Amniotic stem cell (primary cell): ENCODE results near the gene TAOK3.
"Not testable (repeated sequence)": the region's sequence is repeated elsewhere in the genome, so short reads cannot be mapped to it uniquely, and the experiment has no call there.

Experiments used
- DNase-seq: peaks from one replicate; lab custom pipeline; 2025; lab: John Stamatoyannopoulos, UW

The TAOK3 gene

GRCh38 chr12:118299791-118300460 is 72.8 kb downstream of the TAOK3 start:
- no peak for DNase-seq

- DNase-seq: no peak
These were observed 75.4 kb downstream of the TAOK3 start for GRCh38 chr12:118297284-118297683.

DNA sequence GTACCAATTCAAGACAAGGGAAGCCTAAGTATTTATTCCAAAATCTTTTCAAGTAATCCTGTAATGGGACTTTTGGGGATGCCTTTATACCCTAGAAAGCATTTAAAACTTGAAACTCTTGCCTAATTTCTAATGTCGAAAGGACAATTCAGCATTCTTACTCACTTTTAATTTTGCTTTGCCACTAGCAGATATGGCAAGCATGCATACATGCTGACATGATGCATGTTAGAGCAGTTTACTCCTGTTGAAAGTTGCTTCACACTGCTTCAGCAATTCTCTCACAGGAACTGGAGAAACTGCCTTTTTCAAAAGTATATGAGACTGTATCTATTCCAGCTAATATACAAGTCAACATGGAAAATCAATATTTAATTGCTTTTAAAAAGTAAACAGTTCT is 79.9 kb downstream of the TAOK3 start:
- no peak for DNase-seq

DNA sequence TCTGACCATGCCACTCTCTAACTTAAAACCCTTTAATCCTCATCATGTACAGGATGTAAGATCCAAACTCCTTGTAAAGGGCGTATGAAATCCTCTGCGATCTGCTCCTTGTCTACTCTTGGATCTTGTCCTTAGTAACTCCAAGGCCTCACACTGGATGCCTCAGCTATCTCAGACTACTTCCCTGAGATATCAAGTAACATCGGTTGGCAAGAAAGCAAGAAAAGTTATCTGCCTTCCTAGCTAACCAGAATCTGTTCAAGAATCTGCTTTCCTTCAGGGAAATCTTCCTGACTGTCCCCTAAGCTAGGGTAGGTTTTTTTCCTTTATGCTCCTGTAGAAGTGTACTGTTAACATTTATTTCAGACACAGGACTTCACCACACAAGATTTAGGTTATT is 82.6 kb downstream of the TAOK3 start:
- no peak for DNase-seq

DNA sequence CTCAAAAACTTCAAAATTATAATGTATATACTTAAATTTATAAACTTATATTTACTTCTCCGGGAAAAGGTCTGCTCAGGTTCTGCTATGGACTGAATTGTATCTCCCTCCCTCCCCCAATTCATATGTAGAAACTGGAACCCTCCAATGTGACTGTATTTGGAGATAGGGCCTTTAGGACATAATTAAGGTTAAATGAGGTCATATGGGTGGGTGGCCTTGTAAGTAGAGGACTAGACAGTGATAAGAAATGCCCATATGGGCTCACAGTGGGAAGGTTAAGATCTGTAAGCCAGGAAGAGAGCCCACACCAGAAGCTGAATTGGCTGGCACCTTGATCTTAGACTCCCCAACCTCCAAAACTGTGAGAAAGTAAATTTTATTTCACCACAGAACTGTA is 84.5 kb downstream of the TAOK3 start:
- DNase-seq: no peak

- DNase-seq: no peak
These were observed 85.0 kb downstream of the TAOK3 start for GRCh38 chr12:118287728-118288127.

GRCh38 chr12:118282767-118283166 is 89.9 kb downstream of the TAOK3 start:
- DNase-seq: no peak

DNA sequence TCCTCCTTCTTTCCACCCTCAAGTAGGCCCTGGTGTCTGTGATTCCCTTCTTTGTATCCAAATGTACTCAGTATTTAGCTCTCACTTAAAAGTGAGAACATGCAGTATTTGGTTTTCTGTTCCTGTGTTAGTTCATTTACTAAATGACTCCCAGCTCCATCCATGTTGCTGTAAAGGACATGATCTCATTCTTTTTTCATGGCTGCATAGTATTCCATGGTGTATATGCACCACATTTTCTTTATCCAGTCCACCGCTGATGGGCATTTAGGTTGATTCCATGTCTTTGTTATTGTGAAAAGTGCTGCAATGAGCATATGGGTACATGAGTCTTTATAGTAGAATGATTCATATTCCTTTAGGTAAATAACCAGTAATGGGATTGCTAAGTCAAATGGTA is 94.4 kb downstream of the TAOK3 start:
- DNase-seq: not testable (repeated sequence)

DNA sequence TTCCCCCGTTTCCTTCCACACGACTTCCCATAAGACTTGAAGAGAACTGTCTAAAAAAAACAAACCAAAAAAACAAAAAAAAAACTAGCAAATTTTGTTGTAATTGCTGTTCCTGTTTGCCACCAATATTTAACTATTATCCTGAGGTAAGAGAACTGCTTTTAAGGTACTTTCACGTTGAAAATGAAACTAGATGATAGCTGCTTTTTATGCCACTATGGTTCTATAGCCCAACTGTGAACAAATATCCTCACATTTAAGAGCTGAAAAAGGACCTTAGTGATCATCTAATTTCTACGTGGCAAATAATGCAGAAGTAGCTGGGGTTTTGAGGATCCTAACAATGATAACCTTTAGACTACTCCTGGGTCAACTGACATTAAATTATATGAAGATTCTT is 98.6 kb downstream of the TAOK3 start:
- DNase-seq: no peak

GRCh38 chr12:118271770-118272417 is 100.8 kb downstream of the TAOK3 start:
- no peak for DNase-seq

DNA sequence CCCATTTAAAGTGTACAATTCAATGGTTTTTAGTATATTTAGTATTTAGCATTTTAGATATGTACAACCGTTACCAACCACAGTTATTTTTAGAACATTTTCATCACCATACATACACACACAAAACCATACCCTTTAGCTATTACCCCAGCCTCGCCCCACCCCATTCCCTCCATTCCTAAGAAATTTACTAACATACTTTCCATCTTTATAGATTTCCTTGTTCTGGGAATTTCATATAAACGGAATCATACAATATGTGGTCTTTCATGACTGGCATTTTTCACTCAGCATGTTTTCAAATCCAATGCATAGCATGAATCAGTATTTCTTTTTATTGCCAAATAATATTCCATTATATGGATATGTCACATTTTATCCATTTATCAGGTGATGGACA is 101.5 kb downstream of the TAOK3 start:
- no peak for DNase-seq

DNA sequence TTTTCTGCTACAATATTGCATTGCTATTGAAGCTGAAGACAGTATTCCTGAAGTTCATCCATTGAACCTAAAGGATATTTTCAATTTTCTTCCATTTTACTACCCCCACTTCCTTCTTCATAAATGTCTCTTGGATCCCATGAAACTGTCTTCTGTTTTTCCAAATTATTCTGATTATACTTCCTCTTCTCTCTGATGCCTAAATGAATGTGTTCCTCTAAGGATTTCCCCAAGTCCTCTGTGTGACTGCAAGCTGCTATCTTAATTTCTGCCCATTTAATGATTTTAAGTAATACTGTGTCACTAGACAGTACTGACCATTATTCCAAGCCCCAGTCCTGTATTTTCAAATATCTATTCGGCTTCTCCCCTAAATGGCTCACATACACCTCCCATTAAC is 102.9 kb downstream of the TAOK3 start:
- no peak for DNase-seq

DNA sequence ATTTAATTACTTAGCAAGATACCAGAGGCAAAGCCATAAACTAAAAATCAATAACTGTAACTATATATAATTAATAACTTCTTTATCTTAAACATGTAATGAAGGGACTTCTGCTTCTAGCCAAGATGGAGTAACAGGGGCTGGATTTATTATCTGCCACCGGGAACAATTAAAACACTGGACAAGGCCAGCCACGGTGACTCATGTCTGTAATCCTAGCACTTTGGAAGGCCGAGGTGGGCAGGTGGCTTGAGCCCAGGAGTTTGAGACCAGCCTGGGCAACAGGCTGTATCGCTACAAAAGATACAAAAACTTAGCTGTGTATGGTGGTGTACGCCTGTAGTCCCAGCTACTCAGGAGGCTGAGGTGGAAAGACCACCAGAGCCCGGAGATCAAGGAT is 113.6 kb downstream of the TAOK3 start:
- no peak for DNase-seq

- no peak for DNase-seq
These were observed 116.4 kb downstream of the TAOK3 start for GRCh38 chr12:118256352-118256751.

DNA sequence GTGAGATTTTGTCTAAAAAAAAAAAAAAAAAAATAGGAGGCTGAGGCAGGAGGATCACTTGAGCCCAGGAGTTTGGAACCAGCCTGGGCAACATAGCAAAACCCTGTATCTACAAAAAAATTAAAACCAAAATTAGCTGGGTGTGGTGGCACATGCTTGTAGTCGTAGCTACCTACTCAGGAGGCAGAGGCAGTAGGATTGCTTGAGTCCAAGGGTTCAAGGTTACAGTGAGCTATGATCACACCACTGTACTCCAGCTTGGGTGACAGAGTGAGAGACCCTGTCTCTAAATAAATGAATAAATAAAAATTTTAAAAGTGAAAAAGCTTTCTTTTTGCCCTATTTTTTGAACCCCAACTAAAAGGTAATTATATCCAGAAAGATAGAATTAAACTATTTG is 123.2 kb downstream of the TAOK3 start:
- no peak for DNase-seq

DNA sequence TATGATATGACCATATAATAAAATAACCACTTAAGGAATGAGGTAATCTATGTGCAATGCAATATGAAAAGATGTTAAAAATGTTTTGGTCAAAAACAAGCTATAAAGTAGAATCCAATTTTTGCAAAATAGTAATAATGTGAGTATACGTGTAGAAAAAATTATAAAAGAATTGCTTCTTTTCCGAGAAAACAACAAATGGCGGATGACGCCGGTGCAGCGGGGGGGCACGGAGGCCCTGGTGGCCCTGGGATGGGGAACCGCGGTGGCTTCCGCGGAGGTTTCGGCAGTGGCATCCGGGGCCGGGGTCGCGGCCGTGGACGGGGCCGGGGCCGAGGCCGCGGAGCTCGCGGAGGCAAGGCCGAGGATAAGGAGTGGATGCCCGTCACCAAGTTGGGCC is 126.8 kb downstream of the TAOK3 start:
- not testable (repeated sequence) for DNase-seq

DNA sequence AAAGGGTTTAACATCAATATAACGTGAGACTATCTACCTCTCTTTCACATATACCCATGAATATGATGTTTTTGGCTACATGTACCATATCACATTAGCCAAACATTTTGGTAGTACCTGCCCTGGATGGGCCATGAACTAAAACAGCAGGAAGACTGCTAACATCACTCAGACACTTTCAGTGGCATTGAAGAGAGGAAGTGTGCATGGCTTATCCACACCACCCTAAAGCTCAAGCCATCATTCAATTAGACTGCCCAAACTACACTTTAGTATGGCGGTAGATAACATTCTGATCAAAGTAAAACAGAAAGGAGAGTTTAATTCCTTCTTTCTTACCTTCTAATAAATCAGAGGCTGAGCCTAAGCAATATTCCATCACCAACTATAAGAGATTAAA is 133.8 kb downstream of the TAOK3 start:
- DNase-seq: no peak

DNA sequence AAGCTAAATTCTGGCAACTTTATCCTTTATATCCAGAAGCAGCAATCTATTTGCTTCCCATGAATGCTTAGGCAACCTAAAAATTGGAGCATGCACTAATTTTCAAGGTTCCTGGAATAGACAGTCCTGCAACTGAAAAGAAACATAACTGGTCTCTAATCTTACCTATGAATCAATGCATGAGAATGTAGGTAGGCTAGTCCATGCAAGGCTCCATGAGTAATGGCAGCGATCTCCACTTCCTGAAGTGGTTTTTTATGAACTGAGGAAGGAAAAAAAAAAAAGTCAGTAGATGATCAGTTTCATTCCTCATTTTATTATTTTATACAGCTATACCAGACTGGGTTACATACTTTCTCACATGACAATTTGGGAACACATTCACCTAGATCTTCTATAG is 134.8 kb downstream of the TAOK3 start:
- DNase-seq: no peak

DNA sequence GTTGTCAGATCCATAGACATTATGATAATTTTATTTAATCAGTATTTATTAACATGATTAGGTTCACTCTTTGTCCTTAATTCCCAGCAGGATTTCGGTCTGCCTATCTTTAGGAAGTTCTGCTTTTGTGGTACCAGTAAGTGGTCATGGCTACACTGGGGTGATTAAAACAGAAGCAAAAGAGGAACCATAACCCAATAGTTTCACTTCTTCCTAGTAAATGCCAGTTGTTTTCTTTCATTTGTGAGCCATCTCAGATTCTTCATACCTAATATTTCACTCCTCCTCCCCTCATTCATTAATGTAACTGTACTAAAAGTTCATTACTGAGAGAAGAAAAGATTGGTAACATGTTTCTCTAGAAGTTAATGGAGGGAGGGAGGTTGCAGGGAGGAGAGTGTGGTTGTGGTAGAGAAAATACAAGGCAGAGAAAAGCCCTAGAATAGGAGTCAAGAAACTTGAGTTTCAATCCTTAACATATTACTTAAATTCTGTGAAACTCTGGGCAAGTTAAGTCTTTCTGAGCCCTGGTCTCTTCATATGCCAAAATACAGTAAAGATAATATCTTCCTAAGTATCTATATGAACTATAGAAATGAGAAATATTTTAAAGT is 135.5 kb downstream of the TAOK3 start:
- no peak for DNase-seq

GRCh38 chr12:118220702-118221101 is 152.0 kb downstream of the TAOK3 start:
- no peak for DNase-seq

DNA sequence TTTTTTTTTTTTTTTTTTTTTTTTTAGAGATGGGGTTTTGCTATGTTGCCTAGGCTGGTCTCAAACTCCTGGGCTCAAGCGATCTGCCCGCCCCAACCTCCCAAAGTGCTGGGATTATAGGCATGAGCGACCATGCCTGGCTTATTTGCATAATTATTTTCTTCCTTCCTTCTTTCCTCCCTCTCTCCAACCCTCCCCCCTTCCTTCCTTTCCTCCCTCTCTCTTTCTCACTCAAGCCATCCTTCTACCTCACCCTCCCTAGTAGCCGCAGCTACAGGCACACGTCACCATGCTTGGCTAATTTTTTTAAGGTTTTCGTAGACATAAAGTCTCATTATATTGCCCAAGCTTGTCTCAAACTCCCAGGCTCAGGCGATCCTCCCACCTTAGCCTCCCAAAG is 152.9 kb downstream of the TAOK3 start:
- no peak for DNase-seq

DNA sequence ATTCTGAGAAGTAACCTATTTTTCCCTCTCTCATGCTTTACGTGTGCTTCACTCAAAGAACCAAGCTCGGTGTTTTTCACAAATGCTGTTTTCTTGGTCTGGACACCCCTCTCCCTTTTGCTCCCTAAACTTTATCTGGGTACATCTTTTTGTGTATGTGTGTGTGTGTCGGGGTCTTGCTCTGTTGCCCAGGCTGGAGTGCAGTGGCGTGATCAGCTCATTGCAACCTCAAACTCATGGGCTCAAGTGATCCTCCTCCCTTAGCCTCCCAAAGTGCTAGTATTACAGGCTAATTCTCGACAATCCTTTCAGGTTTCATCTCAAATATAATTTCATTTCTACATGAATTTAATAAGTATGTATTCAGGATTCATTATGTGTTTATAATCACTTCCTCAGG is 153.6 kb downstream of the TAOK3 start:
- no peak for DNase-seq

- DNase-seq: no peak
These were observed 159.3 kb downstream of the TAOK3 start for GRCh38 chr12:118213452-118213851.

DNA sequence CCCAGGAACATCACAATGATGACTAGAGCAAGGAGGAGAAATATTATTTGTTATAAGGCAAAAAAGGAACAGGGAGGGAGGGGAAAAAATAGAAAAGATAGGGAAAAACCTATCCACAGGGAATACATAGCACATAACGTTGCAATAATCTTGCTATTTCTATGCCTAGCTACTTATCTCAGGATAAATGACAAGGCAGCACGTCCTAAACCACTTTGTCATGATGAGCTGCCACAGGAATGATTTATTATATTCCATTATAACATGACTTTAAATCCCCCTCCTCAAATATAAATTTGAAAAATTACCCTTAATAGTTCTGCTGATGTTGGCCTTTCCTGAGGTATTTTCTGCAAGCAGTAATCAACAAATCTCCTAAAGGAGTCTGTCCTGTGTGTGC is 160.1 kb downstream of the TAOK3 start:
- DNase-seq: no peak
